ENCODE data around the gene AKAP9. TPM values are rescaled to one million over a fixed set of nuclear protein-coding genes. Genes with fewer than 3 reads are reported as not detected.
A peak's percentile ranks its signal among the peaks of the same experiment; 100 is the strongest.

Gene AKAP9
- polyA plus RNA-seq, 1 donor (not counting 4 experiments of a cell fraction or from before 2014, with no cell fraction given), result 19.0 TPM

- H3K4me2 ChIP-seq (ENCODE audit: control insufficient read depth, extremely low read depth, insufficient read depth, low read depth, low read length), result no peak overlapping the region
- no peaks in the 10 kb centered on the region for H3K79me2 ChIP-seq (ENCODE audit: control insufficient read depth, insufficient read depth, low read length)
- H3K9ac ChIP-seq (ENCODE audit: control insufficient read depth, extremely low read depth, insufficient read depth, low read length), result no peak overlapping the region
- no peaks in the 10 kb centered on the region for H3K36me3 ChIP-seq (ENCODE audit: control insufficient read depth in 2 of 2, extremely low read depth in 1 of 2, insufficient read depth in 2 of 2, low read length in 2 of 2)
- no peak overlapping the region for H2AFZ ChIP-seq (ENCODE audit: control insufficient read depth, low read length)
- FAIRE-seq (no peak), DNase-seq (ENCODE audit: low read depth, low spot score) (no peak)
- TF ChIP-seq, protein P1, sequence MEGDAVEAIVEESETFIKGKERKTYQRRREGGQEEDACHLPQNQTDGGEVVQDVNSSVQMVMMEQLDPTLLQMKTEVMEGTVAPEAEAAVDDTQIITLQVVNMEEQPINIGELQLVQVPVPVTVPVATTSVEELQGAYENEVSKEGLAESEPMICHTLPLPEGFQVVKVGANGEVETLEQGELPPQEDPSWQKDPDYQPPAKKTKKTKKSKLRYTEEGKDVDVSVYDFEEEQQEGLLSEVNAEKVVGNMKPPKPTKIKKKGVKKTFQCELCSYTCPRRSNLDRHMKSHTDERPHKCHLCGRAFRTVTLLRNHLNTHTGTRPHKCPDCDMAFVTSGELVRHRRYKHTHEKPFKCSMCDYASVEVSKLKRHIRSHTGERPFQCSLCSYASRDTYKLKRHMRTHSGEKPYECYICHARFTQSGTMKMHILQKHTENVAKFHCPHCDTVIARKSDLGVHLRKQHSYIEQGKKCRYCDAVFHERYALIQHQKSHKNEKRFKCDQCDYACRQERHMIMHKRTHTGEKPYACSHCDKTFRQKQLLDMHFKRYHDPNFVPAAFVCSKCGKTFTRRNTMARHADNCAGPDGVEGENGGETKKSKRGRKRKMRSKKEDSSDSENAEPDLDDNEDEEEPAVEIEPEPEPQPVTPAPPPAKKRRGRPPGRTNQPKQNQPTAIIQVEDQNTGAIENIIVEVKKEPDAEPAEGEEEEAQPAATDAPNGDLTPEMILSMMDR (optimal IDR thresholded peaks at IDR 0.05 in 1 of 3, IDR thresholded peaks at IDR 0.05 in 1 of 3, conservative IDR thresholded peaks at IDR 0.05 in 1 of 3; ENCODE audit: extremely low read depth in 1 of 3, insufficient read depth in 2 of 3, low read length in 3 of 3), result no peak
- no peak for TF ChIP-seq EZH2 (IDR thresholded peaks at IDR 0.05; ENCODE audit: low read length)
- no peaks in the 10 kb centered on the region for H3K9me3 ChIP-seq (ENCODE audit: control insufficient read depth, low read depth, low read length)
- H4K20me1 ChIP-seq (ENCODE audit: control insufficient read depth, extremely low read depth, insufficient read depth, low read length), result no peaks in the 10 kb centered on the region
- peaks cover 13% of the 10 kb centered on the region for H3K4me1 ChIP-seq (ENCODE audit: control insufficient read depth, extremely low read depth, insufficient read depth, low read length)
- no peak overlapping the region for H3K4me3 ChIP-seq (ENCODE audit: control insufficient read depth in 2 of 3, extremely low read depth in 1 of 3, insufficient read depth in 2 of 3, low read depth in 1 of 3, low read length in 3 of 3)
- H3K27me3 ChIP-seq (ENCODE audit: control insufficient read depth, extremely low read depth, insufficient read depth, low read length), result no peaks in the 10 kb centered on the region
- H3K27ac ChIP-seq (ENCODE audit: control insufficient read depth, insufficient read depth, low read length), result no peak overlapping the region
- dilution Hi-C loops (cut with MboI; ENCODE audit: extremely low pct_ligation_motif_present, low sequenced_read_pairs), result no loop called here
- no peaks in the 10 kb centered on the region for H3K9me1 ChIP-seq (ENCODE audit: control insufficient read depth, extremely low read depth, insufficient read depth, low read length)
These were observed 132.0 kb downstream of the AKAP9 start for GRCh38 chr7:92072708-92073107.

GRCh38 chr7:92075455-92076158 is 134.9 kb downstream of the AKAP9 start:
- no peak for DNase-seq (ENCODE audit: low read depth, low spot score)

More at GRCh38 chr7:92075455-92076158, 134.9 kb downstream of the AKAP9 start:
- Histone ChIP-seq H3K4me2 (ENCODE audit: control insufficient read depth, extremely low read depth, insufficient read depth, low read depth, low read length) (peak overlapping the region; percentile 49), H3K27me3 (ENCODE audit: control insufficient read depth, extremely low read depth, insufficient read depth, low read length) (no peaks in the 10 kb centered on the region), H3K9me1 (ENCODE audit: control insufficient read depth, extremely low read depth, insufficient read depth, low read length) (no peaks in the 10 kb centered on the region), H3K27ac (ENCODE audit: control insufficient read depth, insufficient read depth, low read length) (peak overlapping the region; percentile 70), H3K79me2 (ENCODE audit: control insufficient read depth, insufficient read depth, low read length) (no peaks in the 10 kb centered on the region), H2AFZ (ENCODE audit: control insufficient read depth, low read length) (no peak overlapping the region), H3K4me3 (ENCODE audit: control insufficient read depth in 2 of 3, extremely low read depth in 1 of 3, insufficient read depth in 2 of 3, low read depth in 1 of 3, low read length in 3 of 3) (no peak overlapping the region), H4K20me1 (ENCODE audit: control insufficient read depth, extremely low read depth, insufficient read depth, low read length) (no peaks in the 10 kb centered on the region), H3K9me3 (ENCODE audit: control insufficient read depth, low read depth, low read length) (no peaks in the 10 kb centered on the region), H3K36me3 (ENCODE audit: control insufficient read depth in 2 of 2, extremely low read depth in 1 of 2, insufficient read depth in 2 of 2, low read length in 2 of 2) (peaks cover 0 to 1% of the 10 kb centered on the region in 2 experiments), H3K9ac (ENCODE audit: control insufficient read depth, extremely low read depth, insufficient read depth, low read length) (no peak overlapping the region), H3K4me1 (ENCODE audit: control insufficient read depth, extremely low read depth, insufficient read depth, low read length) (peaks cover 13% of the 10 kb centered on the region)
- FAIRE-seq, result peak; percentile 59
- TF ChIP-seq, protein P1 (optimal IDR thresholded peaks at IDR 0.05 in 1 of 3, IDR thresholded peaks at IDR 0.05 in 1 of 3, conservative IDR thresholded peaks at IDR 0.05 in 1 of 3; ENCODE audit: extremely low read depth in 1 of 3, insufficient read depth in 2 of 3, low read length in 3 of 3), result no peak
- no peak for TF ChIP-seq EZH2 (IDR thresholded peaks at IDR 0.05; ENCODE audit: low read length)
- dilution Hi-C loops (cut with MboI; ENCODE audit: extremely low pct_ligation_motif_present, low sequenced_read_pairs), result no loop called here
